Thyroid gland (tissue), 4 donors: ENCODE results near the gene HOXC11. TPM values are rescaled to one million over a fixed set of nuclear protein-coding genes. Genes with fewer than 3 reads are reported as not detected.

Experiments used
- DNase-seq, 2 donors: peaks; one replicate each; pipeline ENCODE4 v3.0.0-alpha.2; 2019
- H3K27ac ChIP-seq, 3 donors: fragments of 200-600 bp; sonication (generic); 1 replicate in 2 of 3; 2 replicates in 1 of 3; pipeline ENCODE4 v1.5.1; 2016 to 2019; ENCODE audit warnings: mild to moderate bottlenecking in 1 of 3, moderate library complexity in 1 of 3
- H3K27me3 ChIP-seq: fragments of 200-600 bp; sonication (generic); one replicate; pipeline ENCODE4 v1.5.1; 2019
- H3K36me3 ChIP-seq, 2 donors: fragments of 200-600 bp; sonication (generic); one replicate each; pipeline ENCODE4 v1.5.1; 2016 to 2019
- H3K4me1 ChIP-seq, 2 donors: fragments of 200-600 bp; sonication (generic); one replicate each; pipeline ENCODE4 v1.5.1; 2017 to 2019
- H3K4me3 ChIP-seq, 3 donors: fragments of 200-600 bp; sonication (generic); replicated peaks in 1 of 3; 1 replicate in 2 of 3; 2 replicates in 1 of 3; pipeline ENCODE4 v1.5.1; 2016; ENCODE audit warnings: mild to moderate bottlenecking in 1 of 3
- H3K9me3 ChIP-seq: fragments of 200-600 bp; sonication (generic); one replicate; pipeline ENCODE4 v1.5.1; 2017
- CTCF ChIP-seq, 6 experiments: fragments of 200-600 bp in 3 of 6; fragments of 450-650 bp in 3 of 6; sonication (generic) in 3 of 6; IDR thresholded peaks; one replicate each; pipeline ENCODE4 v1.5.1; 2016 to 2019; ENCODE audit warnings: antibody characterized with exemption in 6 of 6, mild to moderate bottlenecking in 2 of 6, inconsistent platforms in 1 of 6, moderate library complexity in 1 of 6
- POLR2A ChIP-seq, 2 donors: fragments of 450-650 bp; IDR thresholded peaks; one replicate each; pipeline ENCODE4 v1.6.1; 2017; ENCODE audit warnings: antibody characterized with exemption in 2 of 2, mild to moderate bottlenecking in 2 of 2, moderate library complexity in 1 of 2
- WGBS, 2 donors: methylation state at CpG; one replicate each; pipeline ENCODE4 v1.1.5; 2017; 5-methylcytosine and 5-hydroxymethylcytosine counted together
- intact Hi-C: fragments of 100-400 bp; cut with DNase I; formaldehyde crosslinking; loops from one replicate; pipeline ENCODE4 v1.15.1; 2023
- total RNA-seq, 4 donors: library from RNA; depleted of rRNA; stranded (reverse); fragments of >200 nt; gene quantifications; one replicate each; pipeline ENCODE4 v1.2.3, GENCODE V29; 2016

HOXC11 gene
- total RNA-seq, 4 donors from 2014 or later: not detected

GRCh38 chr12:54015018-54015931, 42.3 kb downstream of the HOXC11 start:
- peaks cover 6 to 31% of the 10 kb centered on the region in 2 donors for H3K4me1 ChIP-seq
- H3K9me3 ChIP-seq: no peaks in the 10 kb centered on the region
- no peak overlapping the region for H3K27ac ChIP-seq
- no peak overlapping the region for H3K4me3 ChIP-seq
- H3K27me3 ChIP-seq: peaks cover 74% of the 10 kb centered on the region
- no peak for DNase-seq
- WGBS, 2 donors: 13 to 19% methylated on average over 23 of the region's 23 CpGs
- intact Hi-C loops: no loop called here
- H3K36me3 ChIP-seq: no peaks in the 10 kb centered on the region
- TF ChIP-seq CTCF (IDR thresholded peaks at IDR 0.05) (no peak), POLR2A (IDR thresholded peaks at IDR 0.05) (no peak)

- Histone ChIP-seq H3K36me3 (no peaks in the 10 kb centered on the region), H3K4me1 (peaks cover 6 to 31% of the 10 kb centered on the region in 2 donors), H3K27ac (no peak overlapping the region), H3K27me3 (peaks cover 77% of the 10 kb centered on the region), H3K4me3 (no peak overlapping the region), H3K9me3 (no peaks in the 10 kb centered on the region)
- 15 to 23% methylated on average over 3 of the region's 3 CpGs for WGBS, 2 donors
- no peak for TF ChIP-seq CTCF (IDR thresholded peaks at IDR 0.05)
- TF ChIP-seq POLR2A (IDR thresholded peaks at IDR 0.05): no peak
- intact Hi-C loops: no loop called here
- no peak for DNase-seq
These were observed 43.1 kb downstream of the HOXC11 start for GRCh38 chr12:54016051-54016450.

- Histone ChIP-seq H3K27ac (no peak overlapping the region), H3K27me3 (peaks cover 79% of the 10 kb centered on the region), H3K4me1 (peaks cover 6 to 31% of the 10 kb centered on the region in 2 donors), H3K9me3 (no peaks in the 10 kb centered on the region), H3K36me3 (no peaks in the 10 kb centered on the region), H3K4me3 (no peak overlapping the region)
- no peak for DNase-seq
- TF ChIP-seq CTCF (IDR thresholded peaks at IDR 0.05) (no peak), POLR2A (IDR thresholded peaks at IDR 0.05) (no peak)
- 5 to 8% methylated on average over 24 to 25 of the region's 25 CpGs for WGBS, 2 donors
- intact Hi-C loops: no loop called here
These were observed 43.6 kb downstream of the HOXC11 start for GRCh38 chr12:54016478-54016964.

- no peak for DNase-seq
- peaks cover 77% of the 10 kb centered on the region for H3K27me3 ChIP-seq
- no peak overlapping the region for H3K27ac ChIP-seq
- TF ChIP-seq CTCF (IDR thresholded peaks at IDR 0.05): no peak
- TF ChIP-seq POLR2A (IDR thresholded peaks at IDR 0.05): no peak
- 3 to 5% methylated on average over 24 of the region's 24 CpGs for WGBS, 2 donors
- intact Hi-C loops: no loop called here
- peaks cover 6 to 31% of the 10 kb centered on the region in 2 donors for H3K4me1 ChIP-seq
- H3K9me3 ChIP-seq: no peaks in the 10 kb centered on the region
- H3K36me3 ChIP-seq: no peaks in the 10 kb centered on the region
- peak overlapping the region in 1 of 3 donors; percentile 20 for H3K4me3 ChIP-seq
These were observed 44.3 kb downstream of the HOXC11 start for GRCh38 chr12:54017027-54017788.
